Spleen (tissue), 11 donors: ENCODE data around the gene ADIPOR2. TPM values are rescaled to one million over a fixed set of nuclear protein-coding genes. Genes with fewer than 3 reads are reported as not detected.

Experiments used
- DNase-seq: peaks from one replicate; pipeline ENCODE4 v3.0.0-alpha.2; 2020
- H3K27ac ChIP-seq, 8 donors: fragments of 200-600 bp; sonication (generic) in 7 of 8; 1 replicate in 4 of 8; 2 replicates in 4 of 8; pipeline versions ENCODE4 v1.5.0 to v1.8.0; 2016 to 2021; ENCODE audit warnings: inconsistent platforms in 4 of 8, mild to moderate bottlenecking in 4 of 8, moderate library complexity in 1 of 8
- H3K27me3 ChIP-seq, 7 donors: fragments of 200-600 bp; sonication (generic) in 6 of 7; replicated peaks in 1 of 7; 1 replicate in 4 of 7; 2 replicates in 3 of 7; pipeline versions ENCODE4 v1.5.0 to v1.8.0; 2016 to 2021; ENCODE audit warnings: inconsistent platforms in 3 of 7, mild to moderate bottlenecking in 1 of 7
- H3K36me3 ChIP-seq, 6 donors: fragments of 200-600 bp; sonication (generic) in 5 of 6; 1 replicate in 4 of 6; 2 replicates in 2 of 6; pipeline versions ENCODE4 v1.5.0 to v1.8.0; 2016 to 2021; ENCODE audit warnings: inconsistent platforms in 2 of 6
- H3K4me1 ChIP-seq, 6 donors: fragments of 200-600 bp; sonication (generic) in 5 of 6; 1 replicate in 3 of 6; 2 replicates in 3 of 6; pipeline versions ENCODE4 v1.5.0 to v1.8.0; 2016 to 2021; ENCODE audit warnings: inconsistent platforms in 3 of 6
- H3K4me3 ChIP-seq, 8 donors: fragments of 200-600 bp; sonication (generic) in 7 of 8; 1 replicate in 4 of 8; 2 replicates in 4 of 8; pipeline versions ENCODE4 v1.5.0 to v1.8.0; 2016 to 2021; ENCODE audit warnings: inconsistent platforms in 4 of 8, mild to moderate bottlenecking in 4 of 8, moderate library complexity in 2 of 8
- H3K9me3 ChIP-seq, 8 donors: fragments of 200-600 bp; sonication (generic) in 7 of 8; 1 replicate in 4 of 8; 2 replicates in 4 of 8; pipeline versions ENCODE4 v1.5.0 to v1.8.0; 2016 to 2021; ENCODE audit warnings: inconsistent platforms in 4 of 8
- POLR2A ChIP-seq, 3 donors: fragments of 450-650 bp; IDR thresholded peaks; one replicate each; pipeline ENCODE4 v1.5.1; 2017; ENCODE audit warnings: antibody characterized with exemption in 3 of 3, mild to moderate bottlenecking in 1 of 3
- POLR2AphosphoS5 ChIP-seq, 3 donors: sonication (generic); formaldehyde crosslinking; IDR thresholded peaks; one replicate each; pipeline ENCODE4 v1.5.1; 2017; ENCODE audit warnings: antibody characterized with exemption in 3 of 3
- WGBS, 5 donors: extraction: QIAGEN DNeasy Blood & Tissue Kit in 3 of 5; methylation state at CpG; one replicate each; pipeline versions ENCODE4 v1.1.5 to v1.1.7; 2013 to 2018; 5-methylcytosine and 5-hydroxymethylcytosine counted together
- intact Hi-C: fragments of 100-400 bp; cut with DNase I; formaldehyde crosslinking; loops from one replicate; pipeline ENCODE4 v1.15.0; 2023; ENCODE audit warnings: low total_unique reads
- polyA plus RNA-seq, 3 donors: library from polyadenylated mRNA; stranded (reverse); fragments of 200-250 nt; gene quantifications; one replicate each; pipeline ENCODE4 v1.2.1, GENCODE V29; 2013
- total RNA-seq, 7 donors: library from RNA; depleted of rRNA in 3 of 7; stranded (reverse); fragments of >200 nt in 3 of 7; fragmentation: NEBNext Ultra II Directional in 4 of 7; extraction: Animal tissue kit (Norgen Biotek cat#: 25700) in 4 of 7; gene quantifications; one replicate each; pipeline versions ENCODE4 v1.1.0 to v1.2.1, GENCODE V29; 2016 to 2021
- TF ChIP-seq, protein P1 (sequence below), 11 experiments: fragments of 200-600 bp in 7 of 11; fragments of 450-650 bp in 4 of 11; sonication (generic) in 4 of 11; IDR thresholded peaks in 8 of 11; conservative IDR thresholded peaks in 3 of 11; 1 replicate in 7 of 11; 2 replicates in 4 of 11; pipeline versions ENCODE4 v1.4.0 to v1.8.0; 2016 to 2021; ENCODE audit warnings: antibody characterized with exemption in 11 of 11, inconsistent platforms in 4 of 11, mild to moderate bottlenecking in 1 of 11
- donor health status: healthy with polysubstance abuse.
- donor health status: DM: no; HTN: no; CAD: no; lungs with moderate emphysema.
- donor health status: DM: no; HTN: no; CAD: no.
- donor health status: Bipolar disorder and iron deficiency.
- donor health status: healthy.
- donor health status: DM: no; HTN: no; CAD: no.
- donor health status: DM: yes; HTN: yes; CAD: no.

Gene ADIPOR2
- total and polyA plus RNA-seq, 10 donors: 12.9 to 43.7 (median 38.8) TPM

GRCh38 chr12:1819571-1819970, 128.7 kb downstream of the ADIPOR2 start:
- intact Hi-C loops: no loop called here
- no peak overlapping the region for H3K27ac ChIP-seq
- no peaks in the 10 kb centered on the region for H3K36me3 ChIP-seq
- no peaks in the 10 kb centered on the region for H3K9me3 ChIP-seq
- H3K4me3 ChIP-seq: no peak overlapping the region
- DNase-seq: no peak
- peaks cover 0 to 15% (median under 1%) of the 10 kb centered on the region in 6 donors for H3K4me1 ChIP-seq
- TF ChIP-seq, protein P1, sequence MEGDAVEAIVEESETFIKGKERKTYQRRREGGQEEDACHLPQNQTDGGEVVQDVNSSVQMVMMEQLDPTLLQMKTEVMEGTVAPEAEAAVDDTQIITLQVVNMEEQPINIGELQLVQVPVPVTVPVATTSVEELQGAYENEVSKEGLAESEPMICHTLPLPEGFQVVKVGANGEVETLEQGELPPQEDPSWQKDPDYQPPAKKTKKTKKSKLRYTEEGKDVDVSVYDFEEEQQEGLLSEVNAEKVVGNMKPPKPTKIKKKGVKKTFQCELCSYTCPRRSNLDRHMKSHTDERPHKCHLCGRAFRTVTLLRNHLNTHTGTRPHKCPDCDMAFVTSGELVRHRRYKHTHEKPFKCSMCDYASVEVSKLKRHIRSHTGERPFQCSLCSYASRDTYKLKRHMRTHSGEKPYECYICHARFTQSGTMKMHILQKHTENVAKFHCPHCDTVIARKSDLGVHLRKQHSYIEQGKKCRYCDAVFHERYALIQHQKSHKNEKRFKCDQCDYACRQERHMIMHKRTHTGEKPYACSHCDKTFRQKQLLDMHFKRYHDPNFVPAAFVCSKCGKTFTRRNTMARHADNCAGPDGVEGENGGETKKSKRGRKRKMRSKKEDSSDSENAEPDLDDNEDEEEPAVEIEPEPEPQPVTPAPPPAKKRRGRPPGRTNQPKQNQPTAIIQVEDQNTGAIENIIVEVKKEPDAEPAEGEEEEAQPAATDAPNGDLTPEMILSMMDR (IDR thresholded peaks at IDR 0.05 in 8 of 11, conservative IDR thresholded peaks at IDR 0.05 in 3 of 11): no peak
- TF ChIP-seq POLR2A (IDR thresholded peaks at IDR 0.05): no peak
- TF ChIP-seq POLR2AphosphoS5 (IDR thresholded peaks at IDR 0.05): no peak
- peaks cover 0 to 56% (median 30%) of the 10 kb centered on the region in 7 donors for H3K27me3 ChIP-seq
- 54 to 64% (median 55%) methylated on average over 5 to 6 of the region's 6 CpGs for WGBS, 5 donors

GRCh38 chr12:1820191-1820895, 129.5 kb downstream of the ADIPOR2 start, which contains the start of gene LRTM2:
Gene LRTM2 (plus strand): TSS chr12:1820565. CDS start chr12:1828149, 7,584 bp downstream.
- Histone ChIP-seq H3K36me3 (no peaks in the 10 kb centered on the region), H3K27me3 (peaks cover 0 to 56% (median 30%) of the 10 kb centered on the region in 7 donors), H3K9me3 (no peaks in the 10 kb centered on the region), H3K4me1 (peaks cover 0 to 13% (median 0%) of the 10 kb centered on the region in 6 donors), H3K4me3 (no peak within 1 kb of the TSS), H3K27ac (no peak within 1 kb of the TSS)
- no peak for DNase-seq
- intact Hi-C loops: no loop called here
- WGBS, 5 donors: 12 to 24% (median 16%) methylated on average over 34 of the region's 34 CpGs
- TF ChIP-seq POLR2AphosphoS5 (IDR thresholded peaks at IDR 0.05) (peak in 1 of 3 donors; percentile 22), POLR2A (IDR thresholded peaks at IDR 0.05) (no peak)
- TF ChIP-seq, protein P1 (IDR thresholded peaks at IDR 0.05 in 8 of 11, conservative IDR thresholded peaks at IDR 0.05 in 3 of 11): no peak

DNA sequence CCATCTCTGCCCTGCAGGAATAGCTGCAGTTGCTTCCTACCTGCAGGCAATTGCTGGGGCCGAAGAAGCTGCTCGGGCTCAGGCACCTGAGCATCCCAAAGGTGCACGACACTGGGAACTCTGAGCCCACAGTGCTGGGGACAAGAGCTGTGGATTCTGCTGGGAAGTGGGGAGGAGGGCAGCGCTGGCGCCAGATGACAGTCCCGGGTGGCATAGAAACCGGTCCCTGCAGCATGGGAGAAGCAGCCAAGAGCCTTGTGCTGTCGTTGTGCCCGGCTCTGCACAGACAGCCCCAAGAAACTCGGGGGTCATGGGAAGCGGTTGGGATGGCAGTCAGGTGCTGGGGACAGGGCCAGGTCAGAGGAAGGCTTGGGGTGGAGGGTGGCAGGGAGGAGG, 130.0 kb downstream of the ADIPOR2 start:
- H3K36me3 ChIP-seq: no peaks in the 10 kb centered on the region
- no peak overlapping the region for H3K4me3 ChIP-seq
- H3K27me3 ChIP-seq: peaks cover 0 to 56% (median 30%) of the 10 kb centered on the region in 7 donors
- no peak overlapping the region for H3K27ac ChIP-seq
- WGBS, 5 donors: 67 to 86% (median 78%) methylated on average over 11 of the region's 11 CpGs
- no peaks in the 10 kb centered on the region for H3K9me3 ChIP-seq
- no peak for DNase-seq
- TF ChIP-seq, protein P1 (IDR thresholded peaks at IDR 0.05 in 8 of 11, conservative IDR thresholded peaks at IDR 0.05 in 3 of 11): no peak
- TF ChIP-seq POLR2AphosphoS5 (IDR thresholded peaks at IDR 0.05) (no peak), POLR2A (IDR thresholded peaks at IDR 0.05) (no peak)
- peaks cover 0 to 13% (median 0%) of the 10 kb centered on the region in 6 donors for H3K4me1 ChIP-seq
- intact Hi-C loops: no loop called here

GRCh38 chr12:1821805-1822204, 130.9 kb downstream of the ADIPOR2 start:
- H3K4me1 ChIP-seq: peaks cover 0 to 13% (median 0%) of the 10 kb centered on the region in 6 donors
- no peaks in the 10 kb centered on the region for H3K9me3 ChIP-seq
- H3K36me3 ChIP-seq: no peaks in the 10 kb centered on the region
- no peak overlapping the region for H3K4me3 ChIP-seq
- H3K27me3 ChIP-seq: peaks cover 0 to 63% (median 30%) of the 10 kb centered on the region in 7 donors
- DNase-seq: no peak
- WGBS, 5 donors: 34 to 47% (median 36%) methylated on average over 11 to 12 of the region's 12 CpGs
- intact Hi-C loops: no loop called here
- TF ChIP-seq, protein P1 (IDR thresholded peaks at IDR 0.05 in 8 of 11, conservative IDR thresholded peaks at IDR 0.05 in 3 of 11): no peak
- no peak for TF ChIP-seq POLR2AphosphoS5 (IDR thresholded peaks at IDR 0.05)
- TF ChIP-seq POLR2A (IDR thresholded peaks at IDR 0.05): no peak
- no peak overlapping the region for H3K27ac ChIP-seq
